HG03135 (cell line): Measurements from ENCODE around the gene NAA16.
"Not testable (repeated sequence)": the region's sequence is repeated elsewhere in the genome, so short reads cannot be mapped to it uniquely, and the experiment has no call there.

Experiments
- ATAC-seq: cut with Tn5 transposase; IDR thresholded peaks from one replicate; pipeline ENCODE4 v1.9.1; 2021; ENCODE audit warnings: mild to moderate bottlenecking, moderate library complexity; ENCODE audit not compliant: unreplicated experiment

Gene NAA16

DNA sequence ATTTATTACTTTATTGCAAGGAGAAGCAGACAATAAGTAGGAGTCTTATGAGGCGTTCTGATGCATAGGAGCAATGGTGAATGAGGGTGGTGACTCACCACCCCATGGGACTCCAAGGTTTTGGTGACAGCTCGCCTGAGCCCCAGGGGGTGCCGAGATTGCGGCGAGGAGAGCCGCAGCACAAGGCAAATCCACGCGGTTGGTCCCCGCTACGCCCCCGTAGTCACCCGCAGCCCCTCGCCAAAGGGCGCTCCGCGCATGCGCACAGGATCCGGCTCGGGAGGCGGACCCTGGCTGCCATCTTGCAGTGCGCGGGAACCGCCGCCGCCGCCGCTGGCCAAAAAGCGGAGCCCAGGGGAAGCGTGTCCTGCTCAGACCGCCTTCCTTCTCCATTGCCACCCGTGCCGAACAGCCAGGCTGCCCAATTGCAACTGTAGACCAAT is at the start of gene NAA16:
NAA16 (plus strand) TSS at position 305 of the 443 bp plus-strand sequence. CDS start 262 bp downstream, outside the sequence.
- ATAC-seq = peak; percentile 71

DNA sequence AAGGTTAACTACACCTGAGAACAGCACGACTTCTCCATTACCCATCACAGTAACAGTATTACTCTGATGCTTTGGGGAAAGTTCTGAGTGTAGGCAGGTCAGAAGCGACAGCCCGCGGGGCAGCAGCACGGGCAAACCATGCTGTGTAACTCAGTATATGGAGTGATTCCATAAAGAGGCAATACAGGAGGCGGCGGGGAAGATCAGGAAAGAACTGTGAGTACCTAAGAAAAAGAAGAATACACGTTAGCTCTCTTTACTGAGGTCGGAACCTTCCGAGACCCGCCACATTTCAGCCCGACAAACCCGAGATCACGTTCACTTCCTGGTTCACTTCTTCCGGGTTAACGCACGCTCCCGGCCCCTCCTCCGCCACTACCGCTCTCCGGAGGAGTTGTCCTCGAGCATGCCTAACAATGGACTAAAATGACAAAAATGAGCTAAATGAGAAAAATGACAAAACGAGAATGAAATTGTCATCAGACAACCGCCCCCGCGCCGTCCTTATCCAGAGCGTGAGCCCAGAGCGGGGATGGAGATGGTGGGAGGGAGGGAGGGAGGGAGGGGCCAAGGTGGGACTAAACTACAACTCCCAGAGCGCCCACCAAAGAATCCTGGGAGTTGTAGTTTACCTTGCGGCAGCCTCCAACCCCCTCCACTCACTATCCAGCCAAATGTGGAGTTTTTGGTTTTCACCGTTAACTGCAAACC is 47.7 kb upstream of the NAA16 start, which contains the start of gene MTRF1:
MTRF1 (minus strand) TSS at position 316 of the 711 bp plus-strand sequence. CDS start 2,669 bp downstream, outside the sequence.
- peak; percentile 91 for ATAC-seq

DNA sequence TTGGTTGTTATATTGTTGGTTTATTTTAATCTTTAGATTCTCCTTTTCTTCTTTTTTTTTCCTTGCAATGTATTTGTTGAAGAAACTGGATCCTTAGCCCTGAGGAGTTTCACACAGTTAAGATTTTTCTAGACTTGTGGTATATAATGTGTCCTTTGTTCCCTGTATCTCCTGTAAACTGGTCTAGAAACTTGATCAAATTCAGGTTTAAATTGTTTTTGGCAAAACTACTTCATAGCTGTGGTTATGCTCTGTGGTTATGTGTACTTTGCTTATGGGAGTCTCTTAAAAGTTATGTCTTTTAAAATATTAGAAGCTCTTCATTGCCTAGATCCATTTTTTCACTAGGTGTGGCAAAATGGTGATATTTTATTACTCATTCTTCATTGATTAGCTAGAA is 44.0 kb upstream of the NAA16 start:
- no peak for ATAC-seq

DNA sequence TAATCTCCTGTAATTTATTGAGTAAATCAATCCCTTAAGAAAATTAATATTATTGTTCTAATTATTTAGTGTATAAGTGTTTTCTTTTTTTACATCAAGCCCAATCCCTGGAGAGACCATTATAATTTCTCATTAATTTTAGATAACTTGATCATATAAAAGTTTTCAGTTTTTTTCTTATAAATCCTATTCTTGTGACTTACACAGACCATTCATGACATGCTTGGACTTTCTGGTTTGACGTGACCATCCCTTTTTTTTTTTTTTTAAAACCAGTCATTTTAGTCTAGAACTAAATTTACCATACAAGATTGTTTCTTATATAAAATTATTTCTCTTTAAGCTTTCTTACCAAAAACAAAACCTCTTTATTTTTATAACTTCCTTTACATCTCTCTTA is 42.3 kb upstream of the NAA16 start:
- ATAC-seq = no peak

DNA sequence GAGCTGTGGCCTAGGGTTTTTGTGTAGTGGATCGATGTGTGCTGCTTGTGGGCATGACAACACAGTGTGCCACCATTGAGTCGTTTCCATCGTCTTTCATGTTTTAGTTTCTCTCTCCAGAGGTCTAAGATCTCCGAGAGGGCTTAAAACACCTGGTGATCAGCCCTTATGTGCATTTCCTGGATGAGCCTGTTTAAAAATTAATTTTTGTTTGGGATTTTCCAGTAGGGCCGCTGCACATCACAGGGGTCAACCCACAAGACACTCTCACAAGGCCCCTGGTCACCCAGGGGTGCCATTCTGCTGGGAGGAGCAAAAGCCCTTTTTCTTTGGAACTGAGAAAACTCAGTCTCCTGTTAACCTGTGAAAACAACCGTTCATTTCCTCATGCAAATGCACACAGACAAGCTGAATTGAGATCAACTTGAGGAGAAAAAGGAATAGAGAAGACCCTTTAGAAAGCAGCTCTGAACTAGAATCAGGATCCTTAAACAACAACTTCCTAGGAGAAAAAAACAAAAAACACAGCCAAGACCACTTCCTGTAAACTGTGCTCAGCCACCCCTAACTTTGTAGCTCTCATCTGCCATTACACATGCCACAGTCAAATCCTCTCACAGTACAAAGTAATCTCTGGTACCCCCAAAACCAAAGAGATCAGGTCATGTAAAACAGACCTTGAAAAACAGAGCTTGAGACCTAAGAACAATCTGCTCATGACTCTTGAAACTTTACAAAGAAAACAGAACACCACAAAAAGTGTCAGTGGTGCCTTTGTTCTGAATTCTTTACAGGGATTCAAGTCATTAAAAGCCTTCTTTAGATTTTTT is 39.4 kb upstream of the NAA16 start:
- no peak for ATAC-seq

DNA sequence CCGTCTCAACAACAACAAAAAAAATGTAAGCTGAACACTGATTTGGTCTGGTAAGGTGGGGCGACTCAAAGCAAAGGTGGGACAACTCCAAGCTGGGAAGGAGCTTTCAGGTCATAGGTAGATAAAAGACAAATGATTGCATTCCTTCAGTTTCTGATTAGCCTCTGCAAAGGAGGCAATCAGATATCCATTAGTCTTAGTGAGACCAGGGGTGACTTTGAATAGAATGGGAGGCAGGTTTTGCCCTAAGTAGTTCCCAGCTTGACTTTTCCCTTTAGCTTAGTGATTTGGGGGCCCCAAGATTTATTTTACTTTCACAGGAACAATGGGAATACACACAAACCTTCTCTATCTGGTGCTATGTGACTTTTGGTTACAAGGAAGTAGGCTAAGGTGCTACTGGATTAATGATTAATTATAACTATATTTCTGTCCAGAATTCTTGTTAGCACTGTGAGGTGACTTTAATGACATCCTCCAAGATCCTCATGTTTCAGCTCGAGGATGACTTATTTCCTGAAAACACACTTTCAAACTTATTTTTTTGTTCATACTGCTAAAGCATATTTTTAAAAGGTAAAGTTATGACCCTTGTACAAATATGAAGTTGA is 37.1 kb upstream of the NAA16 start:
- ATAC-seq = no peak

DNA sequence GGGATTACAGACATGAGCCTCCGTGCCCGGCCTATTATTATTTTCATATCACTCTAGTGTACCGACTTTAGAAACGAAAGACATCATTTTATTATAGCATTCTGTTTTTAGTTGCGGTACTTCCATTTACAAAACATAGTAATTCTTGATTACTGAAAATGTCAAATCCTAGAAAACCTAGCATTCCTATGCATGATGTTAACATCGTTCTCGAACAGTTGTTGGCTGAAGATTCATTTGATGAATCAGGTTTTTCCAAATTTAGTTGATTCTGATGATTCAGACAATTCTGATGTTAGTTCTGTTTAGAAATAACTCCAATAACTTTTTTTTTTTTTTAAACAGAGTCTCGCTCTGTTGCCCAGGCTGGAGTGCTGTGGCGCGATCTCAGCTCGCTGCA is 36.2 kb upstream of the NAA16 start:
- ATAC-seq = no peak

DNA sequence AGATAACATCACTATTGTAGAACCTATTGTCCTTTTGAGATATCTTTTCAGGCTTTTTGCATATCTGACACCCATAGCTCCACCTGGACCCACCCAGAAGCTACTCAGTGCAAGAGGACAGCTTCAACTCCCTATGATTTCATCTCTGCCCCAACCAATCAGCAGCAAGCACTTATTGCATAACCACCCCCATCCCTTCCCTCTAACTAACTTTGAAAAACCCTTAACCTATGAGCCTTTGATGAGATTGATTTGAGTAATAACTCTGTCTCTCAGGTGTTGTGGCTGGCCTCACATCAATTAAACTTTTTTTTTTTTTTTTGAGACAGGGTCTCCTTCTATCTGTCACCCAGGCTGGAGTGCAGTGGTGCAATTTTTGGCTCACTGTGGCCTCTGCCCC is 34.2 kb upstream of the NAA16 start:
- ATAC-seq = no peak

DNA sequence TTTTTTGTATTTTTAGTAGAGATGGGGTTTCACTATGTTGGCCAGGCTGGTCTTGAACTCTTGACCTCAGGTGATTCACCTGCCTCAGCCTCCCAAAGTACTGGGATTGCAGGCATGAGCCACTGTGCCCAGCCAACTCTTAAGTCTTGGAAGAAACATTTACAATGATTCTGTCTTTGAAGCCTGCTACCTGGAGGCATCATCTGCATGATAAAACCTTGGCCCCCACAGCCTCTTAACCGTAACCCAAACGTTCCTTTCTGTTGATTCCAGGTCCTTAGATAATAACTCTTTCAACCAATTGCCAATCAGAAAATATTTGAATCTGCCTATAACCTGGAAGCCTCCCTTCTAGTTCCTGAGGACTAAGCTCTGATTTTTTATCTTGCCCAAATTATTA is 31.9 kb upstream of the NAA16 start:
- not testable (repeated sequence) for ATAC-seq

DNA sequence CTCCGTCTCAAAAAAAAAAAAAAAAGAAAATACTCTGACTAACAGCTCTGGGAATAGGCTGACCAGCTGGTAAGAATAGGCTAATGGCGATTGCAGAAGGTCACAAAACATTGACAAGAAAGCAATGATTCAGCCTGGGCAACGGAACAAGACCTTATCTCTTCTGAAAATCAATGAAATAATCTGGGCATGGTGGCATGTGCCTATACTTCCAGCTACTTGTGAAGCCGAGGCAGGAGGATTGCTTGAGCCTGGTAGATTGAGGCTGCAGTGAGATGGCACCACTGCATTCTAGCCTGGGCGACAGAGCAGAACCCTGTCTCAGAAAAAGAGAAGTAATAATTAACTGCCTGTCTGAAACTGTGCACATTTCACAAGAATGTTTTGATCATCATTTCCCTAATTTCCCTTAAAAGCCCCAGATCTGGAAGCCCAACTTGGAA is 28.9 kb upstream of the NAA16 start:
- no peak for ATAC-seq

DNA sequence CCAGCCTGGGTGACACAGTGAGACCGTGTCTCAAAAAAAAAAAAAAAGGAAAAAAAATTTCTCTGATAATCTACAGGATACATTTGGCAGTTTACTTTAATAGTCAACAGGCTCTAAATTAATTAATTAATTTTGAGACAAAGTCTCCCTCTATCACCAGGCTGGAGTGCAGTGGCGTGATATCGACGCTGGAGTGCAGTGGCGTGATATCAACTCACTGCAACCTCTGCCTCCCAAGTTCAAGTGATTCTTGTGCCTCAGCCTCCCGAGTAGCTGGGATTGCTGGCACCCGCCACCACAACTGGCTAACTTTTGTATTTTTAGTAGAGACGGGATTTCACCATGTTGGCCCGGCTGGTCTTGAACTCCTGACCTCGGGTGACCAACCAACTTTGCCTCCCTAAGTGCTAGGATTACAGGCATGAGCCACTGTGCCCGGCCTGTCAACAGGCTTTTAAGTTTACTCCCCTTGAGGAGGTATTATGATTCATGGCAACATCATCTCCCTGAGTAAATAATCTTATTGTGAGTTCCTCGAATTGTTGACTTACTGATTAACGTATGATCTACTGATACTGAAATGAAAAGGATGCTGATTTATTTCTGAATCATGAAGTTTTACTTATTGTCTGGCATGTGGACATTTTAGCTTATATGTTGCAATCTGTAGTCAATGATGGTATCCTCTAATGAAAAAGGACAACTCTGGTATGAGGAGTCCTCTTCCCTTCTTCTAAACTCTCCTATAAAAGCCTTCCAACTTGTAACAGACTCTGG is 26.4 kb upstream of the NAA16 start:
- ATAC-seq = no peak

DNA sequence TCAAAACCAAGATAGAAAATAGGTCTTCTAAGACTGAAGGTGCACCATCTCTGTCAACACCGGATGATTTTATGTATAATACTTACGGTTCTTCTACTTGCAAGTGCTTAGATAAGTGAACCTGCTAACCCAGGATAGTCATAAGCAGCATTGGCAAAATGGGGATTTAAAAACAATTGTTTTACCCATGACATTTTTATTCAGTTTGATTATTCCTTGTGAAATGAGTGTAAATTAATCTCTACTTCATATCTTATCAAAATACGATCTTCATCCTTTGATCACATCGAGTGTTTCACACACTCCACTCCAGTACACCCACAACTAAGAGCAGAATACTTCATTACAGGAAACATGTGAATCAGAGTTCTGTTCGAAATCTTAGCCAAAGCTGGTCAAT is 24.7 kb upstream of the NAA16 start:
- no peak for ATAC-seq

DNA sequence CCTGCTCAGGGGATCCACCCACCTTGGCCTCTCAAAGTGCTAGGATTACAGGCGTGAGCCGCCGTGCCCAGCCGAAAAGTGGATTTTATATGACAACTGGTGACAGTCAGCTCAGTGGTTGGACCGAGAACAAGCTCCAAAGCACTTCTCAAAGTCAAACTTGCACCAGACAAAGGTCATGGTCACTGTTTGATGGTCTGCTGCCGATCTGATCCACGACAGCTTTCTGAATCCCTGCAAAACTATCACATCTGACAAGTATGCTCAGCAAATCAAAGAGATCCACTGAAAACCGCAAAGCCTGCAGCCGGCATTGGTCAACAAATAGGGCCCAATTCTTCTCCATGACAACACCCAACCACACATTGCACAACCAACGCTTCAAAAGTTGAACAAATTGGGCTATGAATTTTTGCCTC is 21.6 kb upstream of the NAA16 start:
- ATAC-seq = no peak

DNA sequence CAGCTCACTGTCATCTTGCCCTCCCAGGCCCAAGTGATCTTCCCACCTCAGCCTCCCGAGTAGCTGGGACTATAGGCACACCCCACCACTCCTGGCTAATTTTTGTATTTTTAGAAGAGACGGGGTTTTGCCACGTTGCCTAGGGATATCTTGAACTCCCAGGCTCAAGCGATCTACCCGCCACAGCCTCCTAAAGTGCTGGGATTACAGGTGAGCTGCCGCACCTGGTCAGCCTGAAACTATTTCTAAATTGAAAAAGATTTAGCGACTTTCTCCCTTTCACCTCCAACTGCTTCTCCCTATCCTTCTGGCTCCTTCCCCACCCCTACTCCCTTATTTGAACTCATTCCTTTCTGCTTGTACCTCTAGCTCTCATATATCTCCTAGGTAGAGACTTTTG is 19.8 kb upstream of the NAA16 start:
- ATAC-seq = no peak

DNA sequence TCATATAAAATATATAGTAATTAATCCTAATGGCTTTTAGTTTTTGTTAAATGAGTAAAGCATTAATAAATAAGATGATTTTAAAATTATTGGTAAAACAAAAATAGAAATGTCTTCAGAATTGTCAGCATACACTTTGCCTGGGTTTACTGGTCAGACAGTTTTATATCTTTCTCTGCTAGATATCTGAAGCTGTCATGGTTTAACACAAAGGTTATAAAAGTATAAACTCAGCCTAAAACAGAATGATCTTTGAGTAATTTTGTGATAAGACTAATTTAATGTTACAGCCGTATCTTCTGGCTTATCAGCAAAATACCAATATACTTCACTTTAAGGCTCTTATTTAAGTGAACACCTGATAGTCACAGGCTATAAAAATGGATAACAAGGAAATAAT is 17.8 kb upstream of the NAA16 start:
- ATAC-seq = no peak

DNA sequence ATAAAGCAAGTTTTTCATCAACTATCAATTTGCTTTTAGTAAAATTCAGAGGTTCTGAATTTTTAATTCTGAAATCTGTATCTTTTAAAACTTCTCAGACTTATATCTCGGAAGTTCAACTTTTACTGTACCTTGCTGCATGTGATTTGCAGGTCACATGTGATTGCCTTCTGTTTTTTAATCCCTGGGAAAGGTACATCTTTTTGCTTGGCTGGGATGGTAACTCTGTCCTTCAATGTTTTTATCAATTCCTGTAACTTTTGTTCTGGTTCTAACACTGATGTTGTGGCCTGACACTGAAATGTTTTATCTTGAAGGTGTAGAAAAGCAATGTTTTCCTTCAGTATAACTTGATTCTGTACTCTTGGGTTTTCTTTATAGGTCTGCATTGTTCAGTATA is 16.2 kb upstream of the NAA16 start:
- ATAC-seq = no peak

DNA sequence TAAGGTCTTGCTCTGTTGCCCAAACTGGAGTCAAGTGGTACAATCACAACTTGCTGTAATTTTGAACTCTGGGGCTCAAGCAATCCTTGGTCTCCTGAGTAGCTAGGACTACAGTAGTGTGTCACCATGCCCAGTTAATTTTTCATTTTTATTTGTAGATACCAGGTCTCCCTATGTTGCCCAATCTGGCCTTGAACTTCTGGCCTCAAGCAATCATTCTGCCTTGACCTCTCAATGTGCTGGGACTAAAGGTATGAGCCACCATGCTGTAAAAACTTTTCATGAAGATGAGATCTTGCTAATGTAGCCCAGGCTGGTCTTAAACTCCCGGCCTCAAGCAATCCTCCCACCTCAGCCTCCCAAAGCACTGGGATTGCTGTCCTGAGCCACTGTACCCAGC is 15.1 kb upstream of the NAA16 start:
- no peak for ATAC-seq

DNA sequence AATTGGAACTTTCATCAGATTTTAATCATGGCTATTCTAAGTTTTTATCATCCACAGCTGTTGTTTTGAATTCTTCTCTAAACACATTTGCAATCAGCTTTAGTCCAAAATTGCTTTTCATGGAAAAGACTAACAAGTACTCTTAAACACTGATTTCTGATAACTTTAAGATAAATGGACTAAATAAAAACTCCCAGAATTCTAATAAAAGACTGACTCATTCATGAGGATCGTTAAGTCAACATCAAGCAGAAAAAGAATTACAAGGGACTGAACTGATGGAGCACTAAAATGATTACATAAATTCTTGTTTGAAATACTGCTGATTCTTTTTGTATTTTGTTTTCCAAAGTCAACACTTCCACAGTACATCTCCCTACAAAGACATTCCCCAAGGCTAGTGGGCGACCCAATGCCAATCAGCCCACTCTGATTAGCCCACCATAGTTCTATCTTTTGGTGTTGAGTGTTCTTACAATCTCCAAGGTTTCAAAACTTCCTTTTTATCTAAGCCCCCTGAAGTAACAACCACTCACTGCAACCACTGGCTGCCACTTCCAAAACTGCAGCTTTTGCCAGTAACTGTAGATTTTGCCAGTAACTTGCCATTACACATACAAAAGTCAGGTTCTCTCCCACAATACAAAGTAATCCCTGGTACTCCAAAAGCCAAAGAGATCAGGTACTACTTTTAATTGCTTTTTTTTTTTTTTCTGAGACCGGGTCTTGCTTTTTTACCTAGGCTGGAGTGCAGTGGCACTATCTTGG is 14.0 kb upstream of the NAA16 start:
- no peak for ATAC-seq

DNA sequence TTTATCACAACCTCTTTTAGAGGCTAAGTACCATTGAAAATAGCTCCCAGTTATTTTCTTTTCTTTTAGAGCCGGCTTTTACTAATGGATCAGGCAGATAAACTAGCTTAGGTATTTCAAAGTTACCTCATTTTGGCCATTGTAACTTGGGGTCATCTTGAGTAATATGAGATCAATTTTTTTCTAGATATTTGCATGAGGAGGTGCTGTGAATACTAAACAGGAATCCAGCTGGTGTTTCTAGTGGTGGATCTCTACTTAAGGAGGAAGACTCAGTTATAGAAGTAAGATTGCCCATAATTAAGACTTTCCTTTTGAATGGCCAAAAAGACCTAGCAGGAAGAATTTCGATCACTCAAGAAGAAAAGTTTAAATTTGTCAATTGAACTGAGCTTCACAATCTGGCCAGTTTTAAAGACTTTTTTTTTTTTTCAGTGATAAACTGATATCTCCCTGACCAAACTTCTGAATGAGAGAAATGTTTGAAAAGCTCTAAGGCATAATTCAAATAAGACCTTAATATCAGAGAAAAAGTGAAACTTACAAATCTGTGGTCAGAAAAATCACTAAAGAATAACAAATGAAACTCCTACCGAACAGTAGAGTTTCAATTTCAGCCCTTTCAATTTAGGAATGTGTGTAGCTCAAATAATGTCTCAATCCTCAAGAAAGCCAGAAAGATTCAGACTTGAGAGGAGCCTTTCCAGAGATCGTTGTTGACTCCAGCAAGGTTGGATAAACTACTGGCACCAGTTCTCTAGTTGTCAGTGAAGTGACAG is 11.6 kb upstream of the NAA16 start:
- ATAC-seq = no peak
